ACHN (cell line): ENCODE measurements around the gene GDF10.
A peak's percentile ranks its signal among the peaks of the same experiment; 100 is the strongest.

Source experiments
- DNase-seq: peaks from one replicate; pipeline ENCODE4 v3.0.0-alpha.2; 2015
- in situ Hi-C: cut with HindIII; loops from 2 replicates; pipeline ENCODE4 v1.10.0; 2017; ENCODE audit warnings: low sequenced_read_pairs, low pct_ligation_motif_present, low pct_unique_long_range_greater_than_20kb

GDF10 gene

DNA sequence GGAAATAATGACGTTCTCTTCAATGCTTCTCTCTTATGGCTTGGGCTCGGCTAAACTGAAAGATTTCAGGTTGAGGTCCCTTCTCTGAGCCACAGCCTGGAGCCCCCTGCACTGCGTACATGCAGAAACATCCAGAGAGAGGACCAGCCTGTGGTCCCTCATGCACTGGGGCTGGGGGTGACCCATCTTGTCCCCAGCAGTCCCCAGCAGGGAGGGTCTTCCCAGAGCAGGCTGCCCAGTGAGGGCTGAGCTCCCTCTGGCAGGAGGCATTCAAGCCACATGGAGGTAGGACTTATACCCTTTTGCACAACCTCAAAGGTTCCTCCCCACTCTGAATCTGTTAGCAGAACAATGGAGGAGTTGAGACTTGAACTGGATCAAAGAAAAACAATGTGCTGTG, 7.4 kb downstream of the GDF10 start:
- in situ Hi-C loops: no loop called here
- DNase-seq: no peak

- DNase-seq: no peak
- in situ Hi-C loops: no loop called here
Observed at GRCh38 chr10:47308775-47309174, 8.8 kb downstream of the GDF10 start.

DNA sequence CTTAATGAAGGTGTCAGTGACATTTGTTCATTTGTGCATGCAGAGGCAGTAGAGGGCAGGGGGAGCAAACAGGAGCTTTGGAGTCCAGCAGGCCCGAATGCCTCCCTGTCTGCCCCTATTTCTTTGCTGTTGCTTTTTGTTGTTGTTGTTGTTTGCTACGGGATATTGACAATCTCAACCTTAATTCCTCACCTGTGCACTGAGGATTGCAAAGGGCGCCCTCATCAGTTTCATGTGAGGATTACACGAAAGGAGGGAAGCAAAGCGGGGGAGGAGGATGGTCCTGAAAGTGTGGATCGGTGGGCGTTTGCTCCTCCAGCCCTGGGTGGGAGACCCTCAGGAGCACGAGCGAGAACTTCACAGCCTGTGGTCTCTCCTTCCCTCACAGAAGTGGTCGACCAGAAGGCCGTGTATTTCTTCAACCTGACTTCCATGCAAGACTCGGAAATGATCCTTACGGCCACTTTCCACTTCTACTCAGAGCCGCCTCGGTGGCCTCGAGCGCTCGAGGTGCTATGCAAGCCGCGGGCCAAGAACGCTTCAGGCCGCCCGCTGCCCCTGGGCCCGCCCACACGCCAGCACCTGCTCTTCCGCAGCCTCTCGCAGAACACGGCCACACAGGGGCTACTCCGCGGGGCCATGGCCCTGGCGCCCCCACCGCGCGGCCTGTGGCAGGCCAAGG, 9.6 kb downstream of the GDF10 start:
- in situ Hi-C loops: no loop called here
- peak; percentile 11 for DNase-seq

GRCh38 chr10:47310090-47310505, 10.1 kb downstream of the GDF10 start:
- in situ Hi-C loops: no loop called here
- DNase-seq: no peak

- DNase-seq: no peak
- in situ Hi-C loops: no loop called here
Observed at GRCh38 chr10:47311193-47311931, 11.4 kb downstream of the GDF10 start.

GRCh38 chr10:47311932-47312662, 12.1 kb downstream of the GDF10 start:
- in situ Hi-C loops: no loop called here

DNA sequence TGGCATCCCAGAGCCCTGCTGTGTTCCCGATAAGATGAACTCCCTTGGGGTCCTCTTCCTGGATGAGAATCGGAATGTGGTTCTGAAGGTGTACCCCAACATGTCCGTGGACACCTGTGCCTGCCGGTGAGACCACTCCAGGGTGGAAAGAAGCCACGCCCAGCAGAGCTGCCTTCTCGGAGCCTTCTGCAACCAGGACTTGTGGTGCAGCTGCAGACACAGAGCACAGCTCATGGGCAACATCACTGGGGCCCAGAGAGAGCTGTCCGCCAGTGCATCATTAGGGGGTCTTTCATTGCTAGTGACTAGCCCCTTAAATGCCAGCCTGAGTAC, 12.6 kb downstream of the GDF10 start:
- in situ Hi-C loops: no loop called here
- DNase-seq: no peak

More at GRCh38 chr10:47311932-47312662, 12.1 kb downstream of the GDF10 start:
- peak; percentile 78 for DNase-seq

- no peak for DNase-seq
- in situ Hi-C loops: no loop called here
Observed at GRCh38 chr10:47314416-47314970, 14.5 kb downstream of the GDF10 start.

DNA sequence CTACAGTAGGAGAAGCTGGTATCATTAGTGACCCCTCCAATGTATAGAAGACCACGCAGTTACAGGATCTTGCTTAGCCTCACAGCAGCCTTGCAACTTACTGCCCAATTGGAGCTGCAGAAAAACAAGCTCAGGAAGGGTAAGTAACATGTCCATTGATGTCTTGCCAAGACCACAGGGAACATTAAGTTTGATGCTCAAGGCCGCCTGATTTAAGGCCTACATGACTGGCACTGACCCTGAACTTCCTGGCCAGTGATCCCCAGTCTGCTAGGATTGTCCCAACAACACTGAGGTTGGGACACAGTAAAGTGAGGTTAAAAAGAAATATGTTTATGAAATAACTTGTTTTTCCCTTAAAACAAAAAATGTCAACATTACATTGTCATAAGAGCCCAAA, 15.4 kb downstream of the GDF10 start:
- DNase-seq: no peak
- in situ Hi-C loops: no loop called here

GRCh38 chr10:47316131-47316530, 16.1 kb downstream of the GDF10 start:
- DNase-seq: no peak
- in situ Hi-C loops: no loop called here

DNA sequence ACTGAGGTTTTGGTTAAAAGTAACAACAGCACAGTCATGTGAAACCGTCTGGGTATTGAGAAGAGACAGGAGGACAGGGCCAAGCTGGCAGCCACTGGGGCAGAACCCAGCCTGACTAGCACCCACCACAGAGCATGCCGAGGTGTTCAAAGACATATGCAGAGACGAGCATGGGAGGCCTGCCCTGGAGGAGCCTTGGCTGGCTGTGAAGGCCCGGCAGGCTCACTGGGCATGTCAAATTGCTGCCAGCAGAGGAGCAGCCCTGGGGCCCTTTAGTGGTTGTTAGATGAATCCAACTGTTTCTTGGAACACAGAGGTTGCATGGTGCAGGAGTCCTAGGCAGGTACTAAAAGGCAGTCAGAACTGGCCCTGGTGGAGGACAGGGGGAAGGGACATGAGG, 17.3 kb downstream of the GDF10 start:
- in situ Hi-C loops: no loop called here
- no peak for DNase-seq

GRCh38 chr10:47318706-47319105, 18.7 kb downstream of the GDF10 start:
- in situ Hi-C loops: no loop called here
- peak; percentile 15 for DNase-seq

- DNase-seq: no peak
- in situ Hi-C loops: no loop called here
Observed at GRCh38 chr10:47319784-47320183, 19.8 kb downstream of the GDF10 start.

DNA sequence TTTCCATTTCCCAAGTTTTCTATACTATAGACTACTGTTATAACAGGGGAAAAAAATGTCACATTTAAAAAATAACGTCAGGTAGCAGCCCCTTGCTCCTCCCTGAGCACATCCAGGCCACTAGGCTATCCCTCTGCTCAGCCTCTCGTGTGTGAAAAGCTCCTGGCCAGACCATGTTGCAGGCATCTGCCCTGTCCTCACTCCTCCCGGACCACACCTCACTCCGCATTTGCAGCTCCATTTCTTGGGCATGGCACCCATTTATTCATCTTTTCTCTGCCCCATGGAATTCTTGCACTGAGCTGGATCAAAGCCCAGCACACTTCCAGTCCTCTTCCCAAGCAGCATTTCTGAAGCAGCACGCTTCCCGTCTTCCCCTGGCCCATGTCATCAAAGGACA, 20.8 kb downstream of the GDF10 start:
- in situ Hi-C loops: no loop called here

GRCh38 chr10:47321521-47322195, 21.7 kb downstream of the GDF10 start:
- in situ Hi-C loops: no loop called here

More for the DNA sequence above, 20.8 kb downstream of the GDF10 start:
- no peak for DNase-seq

GRCh38 chr10:47322300-47323061, 22.5 kb downstream of the GDF10 start, which contains the start of gene GDF2:
GDF2 (plus strand) TSS chr10:47322454; CDS start chr10:47322669, 215 bp downstream.
- in situ Hi-C loops: no loop called here
- no peak for DNase-seq

More at GRCh38 chr10:47321521-47322195, 21.7 kb downstream of the GDF10 start:
- DNase-seq: no peak

- in situ Hi-C loops: no loop called here
- no peak for DNase-seq
Observed at GRCh38 chr10:47323087-47323486, 23.1 kb downstream of the GDF10 start.
